DMS53 treated with DMSO at 0.1 percent for 48 hours (cell line): ENCODE data around the gene HCFC2.

ENCODE experiments used
- DNase-seq: peaks from one replicate; lab custom pipeline; 2025; ENCODE audit not compliant: unreplicated experiment; lab: John Stamatoyannopoulos, UW

HCFC2 gene

GRCh38 chr12:104152685-104153241 is 88.4 kb downstream of the HCFC2 start:
- DNase-seq = no peak

- DNase-seq = peak; percentile 95
Observed at GRCh38 chr12:104154286-104154685, 90.0 kb downstream of the HCFC2 start.

- no peak for DNase-seq
Observed at GRCh38 chr12:104154806-104155205, 90.5 kb downstream of the HCFC2 start.
